GM06990 (cell line): ENCODE results near the gene CBARP.

Experiments used
- DNase-seq: peaks from one replicate; pipeline ENCODE4 v3.0.0-alpha.2; 2011; ENCODE audit not compliant: insufficient read length; ENCODE audit errors: extremely low read depth
- H3K27me3 ChIP-seq: replicated peaks from 2 replicates; pipeline ENCODE4 v1.6.0; 2011; ENCODE audit warnings: low read length; ENCODE audit not compliant: control insufficient read depth, insufficient read depth
- H3K36me3 ChIP-seq: 2 replicates; pipeline ENCODE4 v1.5.1; 2011; ENCODE audit warnings: low read length; ENCODE audit not compliant: control insufficient read depth, insufficient read depth
- H3K4me3 ChIP-seq: replicated peaks from 2 replicates; pipeline ENCODE4 v1.5.1; 2011; ENCODE audit warnings: low read depth, mild to moderate bottlenecking, control low read depth, low read length
- CTCF ChIP-seq: IDR thresholded peaks from 2 replicates; pipeline ENCODE4 v1.5.1; 2011; ENCODE audit warnings: low read length, control low read depth, mild to moderate bottlenecking, inconsistent platforms; ENCODE audit not compliant: insufficient read depth, poor library complexity, severe bottlenecking

The CBARP gene

GRCh38 chr19:1280636-1281568 is 43.1 kb upstream of the CBARP start:
- no peak for TF ChIP-seq CTCF
- no peak for DNase-seq
- peaks cover 3% of the 10 kb centered on the region; the same call in 1 of the 2 replicates for H3K36me3 ChIP-seq

GRCh38 chr19:1279782-1280341 is 42.1 kb upstream of the CBARP start:
- Histone ChIP-seq H3K36me3 (peaks cover 5% of the 10 kb centered on the region; the same call in 1 of the 2 replicates), H3K4me3 (no peak overlapping the region), H3K27me3 (no peaks in the 10 kb centered on the region)
- TF ChIP-seq CTCF = peak; percentile 95
- peak; percentile 86 for DNase-seq

More at GRCh38 chr19:1280636-1281568, 43.1 kb upstream of the CBARP start:
- H3K27me3 ChIP-seq = no peaks in the 10 kb centered on the region; the same call in 1 of the 2 replicates
- H3K4me3 ChIP-seq = no peak overlapping the region

GRCh38 chr19:1278713-1279660 is 41.2 kb upstream of the CBARP start:
- peaks cover 14% of the 10 kb centered on the region for H3K36me3 ChIP-seq
- no peak for DNase-seq

GRCh38 chr19:1278074-1278473 is 40.3 kb upstream of the CBARP start:
- Histone ChIP-seq H3K27me3 (no peaks in the 10 kb centered on the region), H3K4me3 (no peak overlapping the region), H3K36me3 (peaks cover 23% of the 10 kb centered on the region)
- TF ChIP-seq CTCF = no peak
- DNase-seq = no peak

More at GRCh38 chr19:1278713-1279660, 41.2 kb upstream of the CBARP start:
- Histone ChIP-seq H3K27me3 (no peaks in the 10 kb centered on the region), H3K4me3 (no peak overlapping the region)
- TF ChIP-seq CTCF = no peak

- Histone ChIP-seq H3K27me3 (no peaks in the 10 kb centered on the region), H3K36me3 (peaks cover 27% of the 10 kb centered on the region), H3K4me3 (no peak overlapping the region; the same call in 1 of the 2 replicates)
- no peak for DNase-seq
- TF ChIP-seq CTCF = no peak
These were observed 39.3 kb upstream of the CBARP start for GRCh38 chr19:1277061-1277460.
